HCT116 (cell line): ENCODE measurements around the gene LMTK3. TPM values are rescaled to one million over a fixed set of nuclear protein-coding genes. Genes with fewer than 3 reads are reported as not detected.

ENCODE experiments used
- ATAC-seq: fragments of 200-7000 bp; cut with Tn5 transposase; 2 replicates; pipeline ENCODE4 v1.9.1; 2020; ENCODE audit warnings: mild to moderate bottlenecking, moderate library complexity
- BruUV-seq: library from RNA; stranded (reverse); fragments of 400-500 nt; replicated peaks from 2 replicates; lab custom pipeline; 2021; lab: Mats Ljungman, UMichigan
- CTCF ChIA-PET: fragments of 300-600 bp; sonication (Branson Sonifier 250); formaldehyde crosslinking; loops from one replicate; lab custom pipeline; 2021; ENCODE audit warnings: antibody characterized with exemption; lab: Charles Lee
- POLR2A ChIA-PET: fragments of 300-600, 350-600 bp; sonication (Branson Sonifier 250); formaldehyde crosslinking; loops from one replicate; lab custom pipeline; 2021; ENCODE audit warnings: antibody characterized with exemption; lab: Charles Lee
- RAD21 ChIA-PET, 2 experiments: fragments of 300-600 bp; sonication (Branson Sonifier 250); formaldehyde crosslinking; loops; one replicate each; lab custom pipeline; 2023; ENCODE audit warnings: low total read pairs in 2 of 2; ENCODE audit not compliant: uncharacterized antibody in 2 of 2, unreplicated experiment in 2 of 2, low non-redundant PET in 1 of 2; lab: Charles Lee
- DNase-seq: peaks from one replicate; pipeline ENCODE4 v3.0.0-alpha.2; 2010; ENCODE audit warnings: low read depth, low spot score
- H2AFZ ChIP-seq: fragments of 200-600 bp; shearing (Covaris generic), sonication (generic); 2 replicates; pipeline ENCODE4 v1.6.1; 2017; ENCODE audit warnings: low read depth, mixed run types, mixed read lengths, antibody characterized with exemption, low read length; ENCODE audit not compliant: poor library complexity, severe bottlenecking
- H3K27ac ChIP-seq: 2 replicates; pipeline ENCODE4 v1.5.1; 2012; ENCODE audit warnings: low read depth, low read length
- H3K27me3 ChIP-seq: fragments of 200-600 bp; sonication (generic); 2 replicates; pipeline ENCODE4 v1.6.1; 2016; ENCODE audit warnings: mixed run types, low read length, mixed read lengths; ENCODE audit not compliant: insufficient read depth
- H3K36me3 ChIP-seq, 2 experiments: fragments of 200-500 bp in 1 of 2; fragments of 200-600 bp in 1 of 2; sonication (Bioruptor generic) in 1 of 2; sonication (generic) in 1 of 2; 2 replicates each; pipeline versions ENCODE4 v1.5.1 to v1.6.1; 2014 to 2016; ENCODE audit warnings: low read length in 2 of 2, inconsistent platforms in 1 of 2, mixed read lengths in 1 of 2, mixed run types in 1 of 2; ENCODE audit not compliant: insufficient read depth in 2 of 2, control insufficient read depth in 1 of 2
- H3K4me1 ChIP-seq, 2 experiments: fragments of 200-600 bp in 1 of 2; sonication (generic) in 1 of 2; 2 replicates each; pipeline versions ENCODE4 v1.5.1 to v1.6.1; 2012 to 2017; ENCODE audit warnings: low read length in 2 of 2, inconsistent platforms in 1 of 2, mild to moderate bottlenecking in 1 of 2, mixed read lengths in 1 of 2, mixed run types in 1 of 2, moderate library complexity in 1 of 2; ENCODE audit not compliant: insufficient read depth in 2 of 2, control insufficient read depth in 1 of 2
- H3K4me2 ChIP-seq: fragments of 200-600 bp; sonication (generic); 2 replicates; pipeline ENCODE4 v1.6.1; 2017; ENCODE audit warnings: mixed run types, low read length, mixed read lengths
- H3K4me3 ChIP-seq, 2 experiments: fragments of 200-600 bp in 1 of 2; sonication (generic) in 1 of 2; replicated peaks in 1 of 2; 2 replicates each; pipeline ENCODE4 v1.5.1; 2011 to 2016; ENCODE audit warnings: low read length in 2 of 2, control low read depth in 1 of 2, low read depth in 1 of 2, mild to moderate bottlenecking in 1 of 2, mixed read lengths in 1 of 2, mixed run types in 1 of 2
- H3K79me2 ChIP-seq: fragments of 200-600 bp; sonication (generic); 2 replicates; pipeline ENCODE4 v1.6.1; 2017; ENCODE audit warnings: mild to moderate bottlenecking, mixed run types, low read length, moderate library complexity, mixed read lengths; ENCODE audit not compliant: insufficient read depth
- H3K9ac ChIP-seq: fragments of 200-600 bp; sonication (generic); 2 replicates; pipeline ENCODE4 v1.6.1; 2016; ENCODE audit warnings: low read length, mixed read lengths
- H3K9me2 ChIP-seq: fragments of 200-600 bp; sonication (generic), shearing (Covaris generic); 2 replicates; pipeline ENCODE4 v1.6.1; 2017; ENCODE audit warnings: mixed run types, mild to moderate bottlenecking, moderate library complexity; ENCODE audit not compliant: insufficient read depth
- H3K9me3 ChIP-seq, 2 experiments: fragments of 200-500 bp in 1 of 2; fragments of 200-600 bp in 1 of 2; sonication (Bioruptor generic) in 1 of 2; sonication (generic) in 1 of 2; 2 replicates each; pipeline ENCODE4 v1.6.1; 2014 to 2017; ENCODE audit warnings: low read length in 2 of 2, mixed read lengths in 2 of 2, inconsistent platforms in 1 of 2, low read depth in 1 of 2, mild to moderate bottlenecking in 1 of 2, mixed run types in 1 of 2, moderate library complexity in 1 of 2; ENCODE audit not compliant: control insufficient read depth in 1 of 2, insufficient read depth in 1 of 2
- H4K20me1 ChIP-seq: fragments of 200-600 bp; sonication (generic), shearing (Covaris generic); 2 replicates; pipeline ENCODE4 v1.6.1; 2017; ENCODE audit warnings: mixed run types, mild to moderate bottlenecking, moderate library complexity; ENCODE audit not compliant: insufficient read depth
- ATF3 ChIP-seq: IDR thresholded peaks from 2 replicates; pipeline ENCODE4 v1.6.1; 2012
- RAD21 ChIP-seq: IDR thresholded peaks from 2 replicates; pipeline ENCODE4 v1.6.1; 2012; ENCODE audit warnings: low read depth, mild to moderate bottlenecking
- SP1 ChIP-seq: IDR thresholded peaks from 2 replicates; pipeline ENCODE4 v1.6.1; 2012; ENCODE audit warnings: low read depth
- SRF ChIP-seq: IDR thresholded peaks from 2 replicates; pipeline ENCODE4 v1.6.1; 2012; ENCODE audit warnings: low read depth
- ZFX ChIP-seq: fragments of 450-650 bp; IDR thresholded peaks from 2 replicates; pipeline ENCODE4 v1.6.1; 2017
- ZNF274 ChIP-seq: fragments of 200-500 bp; sonication (Bioruptor generic); IDR thresholded peaks from 2 replicates; pipeline ENCODE4 v1.6.1; 2014; ENCODE audit warnings: mild to moderate bottlenecking, low read depth, low read length, inconsistent platforms
- intact Hi-C: fragments of 100-400 bp; cut with micrococcal nuclease; formaldehyde crosslinking; loops from 2 replicates; pipeline ENCODE4 v1.10.0; 2022
- total RNA-seq: library from RNA; stranded (reverse); gene quantifications from one replicate; pipeline ENCODE4 v1.2.1, GENCODE V29; 2021; ENCODE audit not compliant: unreplicated experiment
- TF ChIP-seq, protein P1 (sequence below), 3 experiments: fragments of 200-600 bp in 1 of 3; sonication (generic) in 1 of 3; IDR thresholded peaks in 2 of 3; conservative IDR thresholded peaks in 1 of 3; 2 replicates each; pipeline ENCODE4 v1.5.1; 2012 to 2017; ENCODE audit warnings: low read depth in 2 of 3, low read length in 2 of 3, antibody characterized with exemption in 1 of 3, borderline replicate concordance in 1 of 3, control low read depth in 1 of 3, mild to moderate bottlenecking in 1 of 3, mixed read lengths in 1 of 3, mixed run types in 1 of 3, moderate library complexity in 1 of 3; ENCODE audit not compliant: insufficient read depth in 1 of 3

LMTK3 gene
- total RNA-seq, 1 experiment from 2014 or later: 19.9 TPM

DNA sequence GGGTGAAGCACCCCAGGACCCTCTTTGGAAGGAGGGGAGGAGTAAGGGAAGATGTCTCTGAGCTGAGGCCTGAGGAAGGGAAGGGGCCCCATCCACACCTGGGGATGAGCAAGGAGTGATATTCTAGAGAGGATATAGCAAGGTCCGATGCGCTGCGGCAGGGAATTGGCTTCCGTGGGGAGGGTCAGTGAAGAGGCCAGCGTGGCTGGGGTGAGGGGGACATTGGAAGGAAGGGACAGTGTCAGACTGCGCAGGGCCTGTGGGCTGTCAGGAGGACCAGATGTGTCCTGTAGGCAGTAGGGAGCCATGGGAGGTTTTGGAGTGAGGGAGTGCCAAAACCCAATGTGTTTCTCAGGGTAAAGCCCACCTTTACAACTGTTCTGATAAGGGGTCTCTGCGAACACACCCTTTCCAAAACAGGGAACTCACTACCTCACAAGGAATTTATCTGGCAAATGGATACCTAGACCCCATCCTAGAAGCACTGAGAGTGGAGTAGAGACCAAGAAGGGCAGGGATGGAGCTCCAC, 3.7 kb downstream of the LMTK3 start:
- ChIA-PET POLR2A (no interaction called here), CTCF (interaction anchor here (1.1 to 6.6 kb wide), 2 partner anchors 18 to 78 kb away, joined by 3 to 276 read pairs; no protein-coding TSS in a partner anchor), RAD21 (interaction anchor here in 1 of 2 experiments (5.4 kb wide), 1 partner anchor 76 kb away, joined by 75 read pairs; no protein-coding TSS in a partner anchor)
- H4K20me1 ChIP-seq: no peaks in the 10 kb centered on the region
- no peak for TF ChIP-seq SRF
- no peak for TF ChIP-seq ZNF274
- H2AFZ ChIP-seq: no peak overlapping the region
- H3K9me3 ChIP-seq: no peaks in the 10 kb centered on the region
- no peaks in the 10 kb centered on the region for H3K79me2 ChIP-seq
- no peak overlapping the region for H3K27ac ChIP-seq
- no TSS peak for BruUV-seq
- DNase-seq (no peak), ATAC-seq (no peak)
- H3K9me2 ChIP-seq: no peaks in the 10 kb centered on the region
- intact Hi-C loops: no loop called here
- peaks cover 0 to 20% of the 10 kb centered on the region in 2 experiments; a peak in 1 of 4 replicates for H3K4me1 ChIP-seq
- no peak overlapping the region for H3K9ac ChIP-seq
- no peaks in the 10 kb centered on the region for H3K36me3 ChIP-seq
- no peak overlapping the region for H3K4me2 ChIP-seq
- no peaks in the 10 kb centered on the region for H3K27me3 ChIP-seq
- no peak overlapping the region for H3K4me3 ChIP-seq

GRCh38 chr19:48506138-48506733, 5.4 kb downstream of the LMTK3 start:
- RAD21 ChIA-PET: interaction anchor here (0.6 to 5.4 kb wide), 15 partner anchors 13 to 102 kb away, joined by 3 to 75 read pairs (median 3); no protein-coding TSS in a partner anchor
- Histone ChIP-seq H3K36me3 (no peaks in the 10 kb centered on the region), H3K4me3 (no peak overlapping the region), H3K9ac (no peak overlapping the region), H3K9me2 (no peaks in the 10 kb centered on the region), H3K27me3 (no peaks in the 10 kb centered on the region), H3K27ac (no peak overlapping the region), H3K9me3 (no peaks in the 10 kb centered on the region), H2AFZ (no peak overlapping the region), H3K4me2 (no peak overlapping the region), H3K79me2 (no peaks in the 10 kb centered on the region)
- POLR2A ChIA-PET: interaction anchor here (0.8 to 1.3 kb wide), 6 partner anchors 13 to 118 kb away, joined by 3 to 11 read pairs (median 4); partner anchors contain the start of gene SPHK2
- DNase-seq (no peak), ATAC-seq (no peak)
- TSS peak; percentile 69 for BruUV-seq
- intact Hi-C loops: loop anchor here (1.0 kb wide), 1 partner anchor 78 kb away; no protein-coding TSS in a partner anchor
- no peak for TF ChIP-seq SP1
- TF ChIP-seq ZFX: no peak
- TF ChIP-seq, protein P1, sequence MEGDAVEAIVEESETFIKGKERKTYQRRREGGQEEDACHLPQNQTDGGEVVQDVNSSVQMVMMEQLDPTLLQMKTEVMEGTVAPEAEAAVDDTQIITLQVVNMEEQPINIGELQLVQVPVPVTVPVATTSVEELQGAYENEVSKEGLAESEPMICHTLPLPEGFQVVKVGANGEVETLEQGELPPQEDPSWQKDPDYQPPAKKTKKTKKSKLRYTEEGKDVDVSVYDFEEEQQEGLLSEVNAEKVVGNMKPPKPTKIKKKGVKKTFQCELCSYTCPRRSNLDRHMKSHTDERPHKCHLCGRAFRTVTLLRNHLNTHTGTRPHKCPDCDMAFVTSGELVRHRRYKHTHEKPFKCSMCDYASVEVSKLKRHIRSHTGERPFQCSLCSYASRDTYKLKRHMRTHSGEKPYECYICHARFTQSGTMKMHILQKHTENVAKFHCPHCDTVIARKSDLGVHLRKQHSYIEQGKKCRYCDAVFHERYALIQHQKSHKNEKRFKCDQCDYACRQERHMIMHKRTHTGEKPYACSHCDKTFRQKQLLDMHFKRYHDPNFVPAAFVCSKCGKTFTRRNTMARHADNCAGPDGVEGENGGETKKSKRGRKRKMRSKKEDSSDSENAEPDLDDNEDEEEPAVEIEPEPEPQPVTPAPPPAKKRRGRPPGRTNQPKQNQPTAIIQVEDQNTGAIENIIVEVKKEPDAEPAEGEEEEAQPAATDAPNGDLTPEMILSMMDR (IDR thresholded peaks at IDR 0.05 in 2 of 3, conservative IDR thresholded peaks at IDR 0.05 in 1 of 3; ENCODE audit: borderline replicate concordance in 1 of 3, insufficient read depth in 1 of 3, low read depth in 2 of 3, low read length in 2 of 3): peak; percentile 46 to 96 (median 59)
- no peak for TF ChIP-seq SRF
- no peak for TF ChIP-seq ATF3
- no peak for TF ChIP-seq ZNF274
- peak; percentile 97 for TF ChIP-seq RAD21
- TF ChIP-seq, all 23 proteins: peak for 2
- peaks cover 6 to 33% of the 10 kb centered on the region in 2 experiments; a peak in 3 of 4 replicates for H3K4me1 ChIP-seq
- CTCF ChIA-PET: interaction anchor here (0.6 to 6.6 kb wide), 23 partner anchors 10 to 289 kb away, joined by 3 to 276 read pairs (median 4); partner anchors contain the start of genes RPL18, SPHK2, SYNGR4 and TMEM143
- H4K20me1 ChIP-seq: no peaks in the 10 kb centered on the region
